H1 (cell line): Measurements from ENCODE around the gene PCDHB3.

Experiments
- BRCA1 ChIP-seq: IDR thresholded peaks from 2 replicates; pipeline ENCODE4 v1.6.1; 2012; ENCODE audit warnings: low read depth, low read length, improper control_type of control experiment
- CTCF ChIP-seq, 3 experiments: IDR thresholded peaks; 1 replicate in 2 of 3; 2 replicates in 1 of 3; pipeline versions ENCODE4 v1.5.1 to v1.6.1; 2011; ENCODE audit warnings: low read length in 3 of 3, mild to moderate bottlenecking in 3 of 3, inconsistent platforms in 2 of 3, low read depth in 1 of 3, moderate library complexity in 1 of 3; ENCODE audit not compliant: insufficient read depth in 1 of 3; ENCODE audit errors: control extremely low read depth in 1 of 3
- EP300 ChIP-seq, 2 experiments: IDR thresholded peaks; 1 replicate in 1 of 2; 2 replicates in 1 of 2; pipeline ENCODE4 v1.6.1; 2011 to 2012; ENCODE audit warnings: low read depth in 2 of 2, low read length in 2 of 2, mild to moderate bottlenecking in 2 of 2, borderline replicate concordance in 1 of 2, inconsistent platforms in 1 of 2, moderate library complexity in 1 of 2
- EZH2 ChIP-seq: fragments of 200-600 bp; sonication (generic); IDR thresholded peaks from 2 replicates; pipeline ENCODE4 v1.7.1; 2012; ENCODE audit warnings: low read depth, mild to moderate bottlenecking, moderate library complexity, low read length, inconsistent platforms; ENCODE audit not compliant: severe bottlenecking
- JUND ChIP-seq: IDR thresholded peaks from 2 replicates; pipeline ENCODE4 v1.6.1; 2011; ENCODE audit warnings: mild to moderate bottlenecking, improper control_type of control experiment, low read length
- MAFK ChIP-seq: IDR thresholded peaks from 2 replicates; pipeline ENCODE4 v1.6.1; 2012; ENCODE audit warnings: low read depth, mild to moderate bottlenecking, improper control_type of control experiment, low read length
- MAX ChIP-seq: IDR thresholded peaks from 2 replicates; pipeline ENCODE4 v1.6.1; 2012; ENCODE audit warnings: inconsistent platforms
- POLR2A ChIP-seq, 2 experiments: IDR thresholded peaks; 1 replicate in 1 of 2; 2 replicates in 1 of 2; pipeline ENCODE4 v1.6.1; 2011; ENCODE audit warnings: low read depth in 2 of 2, low read length in 2 of 2, mild to moderate bottlenecking in 2 of 2; ENCODE audit errors: control extremely low read depth in 1 of 2
- POLR2AphosphoS5 ChIP-seq: IDR thresholded peaks from 2 replicates; pipeline ENCODE4 v1.6.1; 2011; ENCODE audit warnings: low read depth, low read length
- RAD21 ChIP-seq, 2 experiments: IDR thresholded peaks in 1 of 2; conservative IDR thresholded peaks in 1 of 2; 2 replicates each; pipeline ENCODE4 v1.6.1; 2011; ENCODE audit warnings: low read depth in 2 of 2, low read length in 2 of 2, improper control_type of control experiment in 1 of 2, inconsistent platforms in 1 of 2, mild to moderate bottlenecking in 1 of 2, moderate library complexity in 1 of 2
- RFX5 ChIP-seq: IDR thresholded peaks from 2 replicates; pipeline ENCODE4 v1.6.1; 2011; ENCODE audit warnings: low read depth, low read length, improper control_type of control experiment, borderline replicate concordance
- RNF2 ChIP-seq: fragments of 200-900, 300-1000 bp; sonication (generic); IDR thresholded peaks from 2 replicates; pipeline ENCODE4 v1.7.1; 2016; ENCODE audit warnings: borderline replicate concordance, low read depth, mild to moderate bottlenecking, antibody characterized with exemption, low read length; ENCODE audit not compliant: poor library complexity, severe bottlenecking; ENCODE audit errors: missing control alignments
- YY1 ChIP-seq: IDR thresholded peaks from 2 replicates; pipeline ENCODE4 v1.6.1; 2011; ENCODE audit warnings: low read depth, mild to moderate bottlenecking, low read length
- ZNF274 ChIP-seq: IDR thresholded peaks from 2 replicates; pipeline ENCODE4 v1.7.0; 2012; ENCODE audit warnings: low read length, borderline replicate concordance; ENCODE audit errors: extremely low read depth

- TF ChIP-seq EP300 (IDR thresholded peaks at IDR 0.05; ENCODE audit: borderline replicate concordance in 1 of 2, low read depth in 2 of 2, low read length in 2 of 2) (no peak), MAFK (no peak), MAX (no peak), BRCA1 (no peak), RNF2 (no peak), RFX5 (no peak), YY1 (no peak), EZH2 (no peak), CTCF (IDR thresholded peaks at IDR 0.05; ENCODE audit: control extremely low read depth in 1 of 3, insufficient read depth in 1 of 3, low read depth in 1 of 3, low read length in 3 of 3) (no peak), RAD21 (IDR thresholded peaks at IDR 0.05 in 1 of 2, conservative IDR thresholded peaks at IDR 0.05 in 1 of 2; ENCODE audit: low read depth in 2 of 2, low read length in 2 of 2) (no peak), POLR2AphosphoS5 (no peak), ZNF274 (no peak), POLR2A (IDR thresholded peaks at IDR 0.05; ENCODE audit: control extremely low read depth in 1 of 2, low read depth in 2 of 2, low read length in 2 of 2) (no peak), JUND (no peak)
Observed at GRCh38 chr5:141082228-141082627, 18.0 kb upstream of the PCDHB3 start.
